ENCODE results near the gene RBM38. TPM values are rescaled to one million over a fixed set of nuclear protein-coding genes. Genes with fewer than 3 reads are reported as not detected.
A peak's percentile ranks its signal among the peaks of the same experiment; 100 is the strongest.

RBM38 gene
- total RNA-seq, 1 donor from 2014 or later: 26.6 TPM

DNA sequence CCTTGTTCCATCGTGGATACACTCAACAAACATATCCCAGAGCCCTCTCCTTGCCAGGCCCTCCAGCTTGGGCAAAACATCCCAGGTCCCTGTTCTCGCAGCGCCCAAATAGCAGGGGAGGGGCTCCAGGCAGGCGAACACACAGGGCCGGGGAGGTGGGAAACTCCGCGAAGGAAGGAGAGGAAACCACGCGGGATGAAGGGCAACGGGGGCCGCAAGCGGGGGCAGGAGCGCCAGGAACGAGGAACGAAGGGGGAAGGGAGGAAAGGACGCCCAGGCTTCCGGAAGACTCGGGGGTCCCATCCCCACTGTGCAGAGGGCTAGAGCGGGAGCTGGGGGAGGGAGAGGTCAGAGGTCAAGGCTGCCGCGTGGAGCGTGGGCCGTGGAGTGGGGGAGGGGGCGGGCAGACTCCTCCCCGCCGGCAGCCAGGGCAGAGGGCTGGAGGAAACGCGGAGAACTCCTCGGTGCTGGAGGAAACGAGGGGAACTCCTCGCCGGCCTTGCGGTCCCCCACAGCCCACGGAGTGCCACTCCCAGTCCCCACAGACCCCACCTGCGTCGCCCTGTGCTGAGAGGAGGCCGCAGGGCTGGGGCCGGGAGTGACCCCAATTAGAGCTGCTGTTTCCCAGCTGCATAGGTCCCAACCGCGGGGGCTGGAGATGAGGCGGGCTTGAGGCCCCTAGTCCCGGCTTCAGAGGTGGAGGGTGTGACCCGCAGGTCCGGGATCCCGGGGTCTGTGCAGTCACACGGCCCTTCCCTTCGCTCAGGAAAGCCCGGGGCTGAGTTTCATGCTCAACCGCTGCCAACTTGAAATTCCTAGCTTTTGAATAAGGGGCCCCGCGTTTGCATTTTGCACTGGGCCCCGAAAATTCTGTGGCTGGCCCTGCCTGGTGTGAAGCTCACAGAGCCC, 1.2 kb upstream of the RBM38 start:
- Mint-ChIP-seq H3K36me3 (no peaks in the 10 kb centered on the region), H3K9me3 (no peaks in the 10 kb centered on the region), H3K27me3 (ENCODE audit: insufficient read depth, low read depth) (peaks cover 4% of the 10 kb centered on the region), H3K4me1 (peaks cover 34% of the 10 kb centered on the region), H3K27ac (no peak overlapping the region), H3K4me3 (peak overlapping the region; percentile 72)
- no peaks in the 10 kb centered on the region for H3K9me3 ChIP-seq (ENCODE audit: low read depth)
- peak; percentile 47 for TF ChIP-seq EZH2 (IDR thresholded peaks at IDR 0.05)
- TF ChIP-seq, protein P1, sequence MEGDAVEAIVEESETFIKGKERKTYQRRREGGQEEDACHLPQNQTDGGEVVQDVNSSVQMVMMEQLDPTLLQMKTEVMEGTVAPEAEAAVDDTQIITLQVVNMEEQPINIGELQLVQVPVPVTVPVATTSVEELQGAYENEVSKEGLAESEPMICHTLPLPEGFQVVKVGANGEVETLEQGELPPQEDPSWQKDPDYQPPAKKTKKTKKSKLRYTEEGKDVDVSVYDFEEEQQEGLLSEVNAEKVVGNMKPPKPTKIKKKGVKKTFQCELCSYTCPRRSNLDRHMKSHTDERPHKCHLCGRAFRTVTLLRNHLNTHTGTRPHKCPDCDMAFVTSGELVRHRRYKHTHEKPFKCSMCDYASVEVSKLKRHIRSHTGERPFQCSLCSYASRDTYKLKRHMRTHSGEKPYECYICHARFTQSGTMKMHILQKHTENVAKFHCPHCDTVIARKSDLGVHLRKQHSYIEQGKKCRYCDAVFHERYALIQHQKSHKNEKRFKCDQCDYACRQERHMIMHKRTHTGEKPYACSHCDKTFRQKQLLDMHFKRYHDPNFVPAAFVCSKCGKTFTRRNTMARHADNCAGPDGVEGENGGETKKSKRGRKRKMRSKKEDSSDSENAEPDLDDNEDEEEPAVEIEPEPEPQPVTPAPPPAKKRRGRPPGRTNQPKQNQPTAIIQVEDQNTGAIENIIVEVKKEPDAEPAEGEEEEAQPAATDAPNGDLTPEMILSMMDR (IDR thresholded peaks at IDR 0.05): no peak
- H3K9ac ChIP-seq: no peak overlapping the region
- peak overlapping the region; percentile 48 for H2AFZ ChIP-seq (replicated peaks)
- H3K4me2 ChIP-seq: peak overlapping the region; percentile 90
- H3K79me2 ChIP-seq (ENCODE audit: low read depth): peaks cover 30% of the 10 kb centered on the region
- peaks cover 30% of the 10 kb centered on the region for H4K20me1 ChIP-seq (ENCODE audit: low read depth)
- no peaks in the 10 kb centered on the region for H3K36me3 ChIP-seq
- DNase-seq (ENCODE audit: low spot score): peak; percentile 48
- H3F3A ChIP-seq (ENCODE audit: low read depth): peaks cover 38% of the 10 kb centered on the region
- H3K4me3 ChIP-seq: peak overlapping the region; percentile 50
- H3K4me1 ChIP-seq: peaks cover 22% of the 10 kb centered on the region
- no peak overlapping the region for H3K27ac ChIP-seq
- peaks cover 18% of the 10 kb centered on the region for H3K27me3 ChIP-seq

DNA sequence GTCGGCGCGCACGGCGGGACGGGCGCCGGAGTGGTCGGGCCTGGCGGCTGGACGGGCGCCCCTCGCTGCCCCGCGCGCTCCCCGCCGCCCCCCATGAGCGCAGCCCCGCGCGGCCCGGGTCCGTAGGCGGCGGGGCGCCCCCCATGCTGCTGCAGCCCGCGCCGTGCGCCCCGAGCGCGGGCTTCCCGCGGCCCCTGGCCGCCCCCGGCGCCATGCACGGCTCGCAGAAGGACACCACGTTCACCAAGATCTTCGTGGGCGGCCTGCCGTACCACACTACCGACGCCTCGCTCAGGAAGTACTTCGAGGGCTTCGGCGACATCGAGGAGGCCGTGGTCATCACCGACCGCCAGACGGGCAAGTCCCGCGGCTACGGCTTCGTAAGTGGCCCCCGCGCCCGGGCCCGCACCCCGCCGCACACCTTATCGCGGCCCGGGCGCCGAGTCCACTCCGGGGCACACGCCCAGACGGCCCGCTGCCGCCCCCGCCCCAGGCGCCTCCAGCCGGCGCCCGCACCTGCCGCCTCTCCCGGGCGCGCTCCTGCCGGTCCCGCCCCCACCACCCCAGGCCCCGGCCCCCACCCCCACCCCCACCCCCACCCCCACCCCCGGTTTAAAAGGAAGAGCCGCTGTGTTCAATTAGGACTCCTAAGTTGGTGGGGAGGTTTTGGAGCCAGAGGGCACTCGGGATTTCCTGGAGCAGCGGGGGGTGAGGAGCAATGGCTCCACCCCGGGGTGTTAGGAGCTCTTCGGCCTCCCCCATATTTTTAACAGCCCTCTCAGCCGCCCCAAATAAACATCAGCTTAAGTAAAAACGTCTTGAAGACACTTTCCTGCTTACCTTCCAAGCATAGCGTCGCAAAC, 474 bp downstream of the RBM38 start:
- DNase-seq (ENCODE audit: low spot score): peak; percentile 54
- H3K27me3 Mint-ChIP-seq (ENCODE audit: insufficient read depth, low read depth): peaks cover 6% of the 10 kb centered on the region
- H3K27ac Mint-ChIP-seq: peak overlapping the region; percentile 57
- Histone ChIP-seq H3K27ac (no peak overlapping the region), H3K9ac (peak overlapping the region; percentile 39), H3K79me2 (ENCODE audit: low read depth) (peaks cover 45% of the 10 kb centered on the region), H4K20me1 (ENCODE audit: low read depth) (peaks cover 45% of the 10 kb centered on the region), H3K27me3 (peaks cover 18% of the 10 kb centered on the region), H3K36me3 (no peaks in the 10 kb centered on the region), H3F3A (ENCODE audit: low read depth) (peaks cover 51% of the 10 kb centered on the region), H3K4me1 (peaks cover 33% of the 10 kb centered on the region), H2AFZ (replicated peaks) (no peak overlapping the region), H3K4me3 (peak overlapping the region; percentile 75), H3K9me3 (ENCODE audit: low read depth) (no peaks in the 10 kb centered on the region), H3K4me2 (peak overlapping the region; percentile 87)
- TF ChIP-seq EZH2 (IDR thresholded peaks at IDR 0.05): no peak
- no peak for TF ChIP-seq EZH2phosphoT487 (IDR thresholded peaks at IDR 0.05)
- TF ChIP-seq, protein P1 (IDR thresholded peaks at IDR 0.05): no peak
- peaks cover 49% of the 10 kb centered on the region for H3K4me1 Mint-ChIP-seq
- no peaks in the 10 kb centered on the region for H3K9me3 Mint-ChIP-seq
- peaks cover 7% of the 10 kb centered on the region for H3K36me3 Mint-ChIP-seq
- H3K4me3 Mint-ChIP-seq: peak overlapping the region; percentile 87

DNA sequence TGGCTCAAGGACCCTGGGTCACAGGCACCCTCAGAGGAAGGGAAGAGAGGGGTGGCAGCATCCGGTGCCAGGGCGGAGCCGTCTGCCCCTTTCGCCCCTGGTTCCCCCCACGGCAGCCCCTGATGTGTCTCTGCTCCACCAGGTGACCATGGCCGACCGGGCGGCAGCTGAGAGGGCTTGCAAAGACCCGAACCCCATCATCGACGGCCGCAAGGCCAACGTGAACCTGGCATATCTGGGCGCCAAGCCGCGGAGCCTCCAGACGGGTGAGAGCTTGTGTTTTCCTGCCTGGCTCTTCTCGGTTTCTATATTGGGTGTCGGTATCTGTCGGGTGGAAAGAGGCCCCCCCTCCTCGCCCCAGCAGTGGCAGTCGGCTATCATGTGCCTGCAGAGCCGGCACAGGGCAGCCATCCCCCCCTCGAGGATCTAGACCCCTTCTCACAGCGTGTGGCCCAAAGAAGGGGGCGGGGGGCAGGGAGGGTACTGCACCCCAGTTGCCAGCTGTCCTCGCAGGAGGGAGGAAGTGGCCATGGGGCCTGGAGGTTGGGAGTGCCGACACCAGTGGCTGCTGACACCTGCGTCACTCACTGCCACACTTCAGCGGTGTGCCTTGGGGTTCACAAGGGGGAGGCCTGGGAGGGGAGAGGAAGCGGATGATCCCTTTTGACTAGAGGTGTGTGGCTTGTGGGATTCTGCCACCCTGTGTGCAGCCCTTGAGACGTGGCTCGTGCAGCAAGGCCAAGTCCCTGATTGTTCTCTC, 1.5 kb downstream of the RBM38 start:
- H3K9me3 ChIP-seq (ENCODE audit: low read depth): no peaks in the 10 kb centered on the region
- peak overlapping the region; percentile 75 for H3K4me3 ChIP-seq
- Mint-ChIP-seq H3K4me3 (peak overlapping the region; percentile 87), H3K9me3 (no peaks in the 10 kb centered on the region), H3K4me1 (peaks cover 54% of the 10 kb centered on the region), H3K36me3 (peaks cover 7% of the 10 kb centered on the region), H3K27me3 (ENCODE audit: insufficient read depth, low read depth) (peaks cover 6% of the 10 kb centered on the region), H3K27ac (no peak overlapping the region)
- H3K79me2 ChIP-seq (ENCODE audit: low read depth): peaks cover 55% of the 10 kb centered on the region
- H3K27me3 ChIP-seq: peaks cover 18% of the 10 kb centered on the region
- H3F3A ChIP-seq (ENCODE audit: low read depth): peaks cover 52% of the 10 kb centered on the region
- no peak overlapping the region for H3K9ac ChIP-seq
- TF ChIP-seq EZH2phosphoT487 (IDR thresholded peaks at IDR 0.05) (no peak), EZH2 (IDR thresholded peaks at IDR 0.05) (no peak)
- TF ChIP-seq, protein P1 (IDR thresholded peaks at IDR 0.05): no peak
- H3K36me3 ChIP-seq: no peaks in the 10 kb centered on the region
- H3K27ac ChIP-seq: no peak overlapping the region
- no peak overlapping the region for H2AFZ ChIP-seq (replicated peaks)
- DNase-seq (ENCODE audit: low spot score): no peak
- peaks cover 33% of the 10 kb centered on the region for H3K4me1 ChIP-seq
- H3K4me2 ChIP-seq: peak overlapping the region; percentile 87
- H4K20me1 ChIP-seq (ENCODE audit: low read depth): peaks cover 53% of the 10 kb centered on the region

All from neural progenitor cell (in vitro differentiated cells).